Erythroblast (primary cell): ENCODE data around the gene RBBP5.
A peak's percentile ranks its signal among the peaks of the same experiment; 100 is the strongest.

ENCODE experiments used
- DNase-seq, 2 experiments: peaks; one replicate each; lab custom pipeline; 2025; lab: John Stamatoyannopoulos, UW
- GATA1 ChIP-seq: IDR thresholded peaks from 2 replicates; pipeline ENCODE4 v1.6.1; 2011; ENCODE audit warnings: low read depth, mild to moderate bottlenecking, control low read depth, low read length, moderate library complexity
- POLR2A ChIP-seq: IDR thresholded peaks from 2 replicates; pipeline ENCODE4 v1.6.1; 2011; ENCODE audit warnings: mild to moderate bottlenecking, low read length

The RBBP5 gene, protein sequence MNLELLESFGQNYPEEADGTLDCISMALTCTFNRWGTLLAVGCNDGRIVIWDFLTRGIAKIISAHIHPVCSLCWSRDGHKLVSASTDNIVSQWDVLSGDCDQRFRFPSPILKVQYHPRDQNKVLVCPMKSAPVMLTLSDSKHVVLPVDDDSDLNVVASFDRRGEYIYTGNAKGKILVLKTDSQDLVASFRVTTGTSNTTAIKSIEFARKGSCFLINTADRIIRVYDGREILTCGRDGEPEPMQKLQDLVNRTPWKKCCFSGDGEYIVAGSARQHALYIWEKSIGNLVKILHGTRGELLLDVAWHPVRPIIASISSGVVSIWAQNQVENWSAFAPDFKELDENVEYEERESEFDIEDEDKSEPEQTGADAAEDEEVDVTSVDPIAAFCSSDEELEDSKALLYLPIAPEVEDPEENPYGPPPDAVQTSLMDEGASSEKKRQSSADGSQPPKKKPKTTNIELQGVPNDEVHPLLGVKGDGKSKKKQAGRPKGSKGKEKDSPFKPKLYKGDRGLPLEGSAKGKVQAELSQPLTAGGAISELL

DNA sequence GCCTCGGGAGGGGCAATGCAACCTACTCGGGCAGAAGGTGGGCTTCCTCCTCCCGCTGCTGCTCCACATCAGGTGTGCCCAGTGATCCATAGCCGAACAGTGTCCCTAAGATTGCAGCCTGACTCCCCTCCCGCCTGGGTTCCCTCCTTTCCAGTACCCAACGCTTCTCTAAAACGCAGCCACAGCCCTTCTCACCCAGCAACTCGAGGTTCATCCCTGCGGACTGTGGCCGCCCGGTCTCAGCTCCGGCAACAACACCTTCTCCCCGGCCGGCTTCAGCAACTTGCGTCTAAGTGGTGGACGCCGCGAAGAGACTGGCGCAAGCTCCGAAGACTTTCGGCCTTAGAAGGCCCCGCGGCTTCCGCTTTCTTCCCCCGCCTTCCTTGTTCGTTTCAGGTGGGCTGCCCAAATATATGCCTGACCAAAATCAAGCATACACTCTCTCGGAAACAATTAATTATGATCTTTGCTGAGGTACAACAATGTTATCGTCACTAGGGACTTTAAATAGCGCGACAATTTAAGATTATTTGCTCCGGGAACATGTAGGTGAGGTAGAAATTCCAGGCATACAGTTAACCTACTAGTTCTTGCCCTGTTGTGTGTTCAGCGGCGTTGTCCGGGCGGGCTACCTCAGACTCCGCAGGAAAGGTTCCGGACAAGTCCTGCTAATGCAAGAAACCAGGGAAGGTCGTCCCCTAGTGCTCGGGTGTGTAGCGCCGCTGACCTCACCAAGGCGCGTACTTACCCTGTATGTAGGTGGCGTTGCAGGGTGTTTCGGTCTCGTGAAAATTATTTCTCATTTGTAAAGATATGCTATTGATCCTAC lies at the start of gene RBBP5:
RBBP5 (minus strand) TSS at position 319 of the 829 bp plus-strand sequence; CDS start at position 214, 105 bp downstream.
- peak; percentile 93 for TF ChIP-seq POLR2A
- no peak for TF ChIP-seq GATA1
- DNase-seq: peak; percentile 99

DNA sequence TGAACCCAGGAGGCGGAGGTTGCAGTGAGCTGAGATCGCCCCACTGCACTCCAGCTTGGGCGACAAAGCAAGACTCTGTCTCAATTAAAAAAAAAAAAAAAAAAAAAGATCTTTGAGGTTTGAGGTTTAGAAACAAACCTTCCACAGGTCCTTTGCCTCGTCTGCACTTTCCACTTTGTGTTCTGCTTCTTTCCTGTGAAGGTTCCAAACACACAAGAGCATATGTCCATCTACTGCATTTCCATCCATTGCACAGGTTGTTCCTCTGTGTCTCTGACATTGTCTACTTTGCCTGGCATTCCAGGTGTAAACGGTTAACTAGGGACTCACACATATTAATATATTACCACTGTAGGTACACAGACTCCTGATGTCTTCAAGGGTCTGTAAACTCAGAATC lies 49.6 kb upstream of the RBBP5 start:
- no peak for TF ChIP-seq GATA1
- TF ChIP-seq POLR2A: no peak
- DNase-seq: peak; percentile 10 to 45

DNA sequence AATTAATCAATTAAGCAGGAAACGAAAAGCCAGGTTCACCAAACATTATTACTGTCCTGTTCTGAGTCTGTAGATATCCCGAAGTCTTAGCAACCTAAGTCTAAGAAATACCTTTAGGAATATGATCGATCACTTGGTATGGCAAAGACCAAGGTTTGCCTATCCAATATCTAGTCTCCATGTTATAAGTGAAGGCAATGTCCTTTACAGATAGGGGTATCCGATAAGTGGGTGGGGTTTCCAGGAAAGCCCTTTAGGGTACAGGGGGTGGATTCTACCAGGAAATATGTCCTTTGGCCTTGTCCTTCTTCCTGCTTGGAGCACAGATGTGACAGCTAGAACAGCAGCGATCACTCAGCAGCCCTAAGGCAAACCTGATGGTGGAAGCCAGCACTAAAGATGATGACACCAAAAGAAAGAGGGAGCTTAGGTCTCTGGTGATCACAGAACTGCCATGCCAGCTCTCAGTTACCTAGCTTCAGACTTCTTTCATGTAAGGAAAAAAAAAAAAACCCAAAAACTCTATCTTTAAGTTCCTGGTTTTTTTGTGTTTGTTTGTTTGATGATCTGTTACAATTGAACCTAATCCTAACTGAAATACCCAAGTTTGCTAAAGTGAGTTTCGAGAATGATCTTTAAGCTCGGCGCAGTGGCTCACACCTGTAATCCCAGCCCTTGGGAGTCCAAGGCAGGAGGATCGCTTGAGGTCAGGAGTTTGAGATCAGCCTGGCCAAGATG lies 48.9 kb upstream of the RBBP5 start:
- DNase-seq: peak; percentile 81 to 89
- TF ChIP-seq POLR2A (peak; percentile 81), GATA1 (peak; percentile 21)

DNA sequence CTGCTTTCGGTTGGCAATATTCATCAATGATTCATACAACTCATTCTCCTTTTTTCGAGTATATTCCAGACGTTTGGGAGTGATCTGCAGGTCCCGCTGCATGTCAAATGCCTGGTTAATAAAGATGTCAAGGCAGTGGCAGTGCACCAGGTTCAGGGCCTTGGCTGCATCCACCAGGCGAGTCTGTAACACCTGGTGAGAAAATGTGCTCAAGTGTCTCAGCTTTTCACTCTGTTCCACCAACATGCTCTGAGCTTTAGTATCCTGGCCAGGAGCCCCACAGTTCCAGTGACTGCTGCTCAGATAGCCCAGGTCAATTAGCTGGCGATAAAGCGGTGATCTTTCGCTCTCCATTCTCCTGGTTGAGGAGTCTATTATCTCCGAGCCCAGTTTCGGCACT lies 47.5 kb upstream of the RBBP5 start:
- TF ChIP-seq POLR2A (no peak), GATA1 (no peak)
- DNase-seq: no peak

DNA sequence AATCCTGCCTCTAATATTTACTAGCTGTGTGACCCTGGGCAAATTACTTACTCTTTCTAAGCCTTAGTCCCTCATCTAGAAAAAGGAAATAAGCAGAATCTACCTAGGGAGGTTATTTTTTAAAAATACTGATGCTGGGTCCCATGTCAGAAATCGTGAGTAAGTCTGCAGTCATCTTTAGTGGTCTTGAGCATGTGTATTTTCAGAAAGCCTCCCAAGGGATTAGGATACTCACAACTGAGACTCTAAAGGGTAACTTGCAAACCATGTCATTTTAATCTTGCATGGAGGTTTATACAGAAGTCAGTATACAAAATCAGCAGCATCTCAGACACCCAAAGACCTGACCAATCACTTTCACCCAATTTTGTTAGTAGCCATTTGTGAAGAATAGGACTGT lies 46.5 kb upstream of the RBBP5 start:
- DNase-seq: no peak

DNA sequence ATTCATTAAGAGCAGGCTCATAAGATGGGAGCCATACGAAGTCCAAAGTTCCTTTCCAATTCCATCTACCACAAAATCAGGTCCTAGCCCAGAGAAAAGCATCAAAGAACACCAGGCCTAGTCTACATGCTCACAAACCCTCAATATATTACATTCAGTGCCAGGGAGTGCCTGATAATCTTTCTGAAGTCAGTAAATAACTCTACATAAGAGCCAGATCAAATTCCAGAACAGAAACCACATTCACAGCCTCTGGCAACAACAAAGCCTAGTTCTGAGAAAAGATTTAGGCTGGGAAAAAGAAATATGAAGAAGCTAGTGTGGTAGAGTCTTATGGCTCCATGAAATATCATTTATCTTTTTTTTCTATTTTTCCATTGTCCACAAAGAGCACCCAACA lies 40.5 kb upstream of the RBBP5 start:
- TF ChIP-seq GATA1 (no peak), POLR2A (no peak)
- no peak for DNase-seq

More for the DNA sequence above, 46.5 kb upstream of the RBBP5 start:
- TF ChIP-seq GATA1 (no peak), POLR2A (no peak)

DNA sequence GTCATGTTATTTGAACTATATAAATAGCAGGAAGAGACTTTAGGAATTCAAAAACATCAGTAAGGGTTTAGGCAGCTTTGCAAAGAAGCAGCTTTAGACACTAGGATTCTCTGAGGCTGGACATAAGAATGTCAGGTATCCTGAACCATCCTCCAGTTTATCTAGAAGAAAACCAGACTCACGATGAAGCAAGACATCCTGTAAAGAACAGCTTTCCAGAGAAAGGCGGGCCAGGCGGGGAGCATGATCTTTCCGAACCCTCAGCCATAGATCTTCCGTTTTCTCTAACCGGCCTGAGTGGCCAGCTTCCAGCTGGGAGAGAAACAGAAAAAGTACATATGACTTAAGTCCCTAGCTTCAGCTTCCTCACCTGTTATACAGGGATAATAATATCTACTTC lies 39.3 kb upstream of the RBBP5 start:
- no peak for DNase-seq
- TF ChIP-seq POLR2A (no peak), GATA1 (no peak)

DNA sequence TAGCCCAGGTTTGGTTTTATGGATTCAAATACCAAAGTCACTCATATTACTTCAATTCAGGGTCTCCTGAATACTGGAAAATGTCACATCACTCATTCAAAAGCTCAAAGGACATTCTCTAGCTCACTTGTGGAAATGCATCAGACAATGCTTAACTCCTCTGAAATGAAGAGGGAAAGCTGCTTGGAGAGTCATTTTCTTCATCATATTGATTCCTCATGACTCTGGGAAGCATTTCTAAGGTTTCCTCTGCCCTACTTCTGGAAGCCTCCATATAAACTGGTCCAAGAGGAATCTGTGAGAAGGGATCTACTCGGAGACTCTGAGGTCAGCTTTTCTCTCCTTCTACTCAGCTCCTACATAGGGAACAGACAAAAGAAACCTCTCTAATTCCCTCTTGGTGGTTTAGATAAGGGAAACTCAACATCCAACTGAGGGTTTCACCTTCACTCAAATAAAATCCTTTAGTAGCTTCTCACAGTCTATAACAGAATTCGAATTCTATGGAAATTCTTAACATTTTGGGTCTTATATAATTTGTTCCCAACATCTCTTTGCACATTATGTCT lies 36.4 kb upstream of the RBBP5 start:
- no peak for DNase-seq
- TF ChIP-seq POLR2A (no peak), GATA1 (no peak)

DNA sequence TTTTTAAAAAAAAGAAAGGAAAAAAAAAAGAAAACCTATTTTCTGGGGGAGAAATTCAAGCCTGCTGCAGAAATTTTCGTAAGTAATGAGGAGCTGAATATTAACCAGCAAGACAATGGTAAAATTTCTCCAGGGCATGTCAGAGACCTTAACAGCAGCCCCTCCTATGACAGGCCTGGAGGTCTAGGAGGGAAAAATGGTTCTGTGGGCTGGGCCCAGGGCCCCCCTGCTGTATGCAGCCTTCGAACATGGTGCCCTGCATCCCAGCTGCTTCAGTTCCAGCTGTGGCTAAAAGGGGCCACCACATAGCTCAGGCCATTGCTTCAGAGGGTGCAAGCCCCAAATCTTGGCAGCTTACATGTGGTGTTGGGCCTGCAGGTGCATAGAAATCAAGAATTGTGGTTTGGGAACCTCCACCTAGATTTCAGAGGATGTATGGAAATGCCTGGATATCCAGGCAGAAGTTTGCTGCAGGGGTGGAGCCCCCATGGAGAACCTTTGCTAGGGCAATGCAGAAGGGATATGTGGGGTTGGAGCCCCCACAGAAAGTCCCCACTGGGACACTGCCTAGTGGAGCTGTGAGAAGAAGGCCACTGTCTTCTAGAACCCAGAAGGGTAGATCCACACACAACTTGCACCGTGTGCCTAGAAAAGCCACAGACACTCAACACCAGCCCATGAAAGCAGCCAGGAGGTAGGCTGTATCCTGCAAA lies 34.0 kb upstream of the RBBP5 start:
- DNase-seq: peak; percentile 28 to 47

DNA sequence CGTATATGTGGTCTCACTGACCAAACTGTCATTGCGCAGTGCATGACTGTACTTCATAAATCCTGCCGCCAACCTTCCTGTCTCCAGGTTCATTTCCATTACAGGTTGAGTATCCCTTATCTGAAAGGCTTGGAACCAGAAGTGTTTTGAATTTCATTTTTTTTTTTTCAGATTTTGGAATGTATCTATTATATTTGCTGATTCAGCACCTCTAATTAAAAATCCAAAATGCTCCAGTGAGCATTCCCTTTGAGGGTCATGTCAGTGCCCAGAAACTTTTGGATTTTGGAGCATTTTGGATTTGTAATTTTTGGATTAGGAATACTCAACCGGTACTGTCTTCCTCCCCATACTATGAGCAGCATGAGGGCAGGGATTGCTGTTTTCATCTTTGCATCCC lies 30.7 kb upstream of the RBBP5 start:
- TF ChIP-seq GATA1: no peak
- TF ChIP-seq POLR2A: no peak
- no peak for DNase-seq

DNA sequence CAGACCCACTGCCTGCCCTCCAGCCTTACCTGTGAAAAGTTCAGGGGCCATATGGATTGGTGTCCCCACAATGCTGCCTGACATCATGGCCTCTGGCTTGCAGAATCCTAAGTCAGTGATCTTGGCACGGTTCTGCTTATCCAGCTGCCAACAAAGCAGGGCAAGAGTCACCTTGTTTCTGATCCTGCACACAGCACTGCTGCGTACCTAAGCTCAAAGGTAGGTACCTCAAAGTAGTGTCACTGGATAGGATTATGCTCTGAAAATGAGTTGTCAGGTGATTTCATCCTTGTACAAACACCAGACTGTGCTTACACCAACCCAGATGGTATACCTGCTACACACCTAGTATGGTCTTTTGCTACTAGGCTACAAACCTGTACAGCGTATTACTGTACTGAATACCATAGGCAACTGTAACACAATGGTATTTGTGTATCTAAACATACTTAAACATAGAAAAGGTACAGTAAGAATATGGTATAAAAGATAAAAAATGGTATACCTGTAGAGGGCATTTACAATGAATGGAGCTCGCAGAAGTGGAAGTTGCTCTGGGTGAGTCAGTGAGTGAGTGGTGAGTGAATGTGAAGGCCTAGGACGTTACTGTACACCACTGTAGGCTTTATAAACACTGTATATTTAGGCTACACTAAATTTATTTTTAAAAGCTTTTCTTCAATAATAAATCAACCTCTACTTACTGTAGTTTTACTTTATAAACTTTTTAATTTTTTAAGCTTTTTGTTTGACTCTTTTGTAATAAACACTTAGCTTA lies 29.1 kb upstream of the RBBP5 start:
- DNase-seq: no peak
- TF ChIP-seq POLR2A (no peak), GATA1 (no peak)
